ENCODE results near the gene LPP.

DNA sequence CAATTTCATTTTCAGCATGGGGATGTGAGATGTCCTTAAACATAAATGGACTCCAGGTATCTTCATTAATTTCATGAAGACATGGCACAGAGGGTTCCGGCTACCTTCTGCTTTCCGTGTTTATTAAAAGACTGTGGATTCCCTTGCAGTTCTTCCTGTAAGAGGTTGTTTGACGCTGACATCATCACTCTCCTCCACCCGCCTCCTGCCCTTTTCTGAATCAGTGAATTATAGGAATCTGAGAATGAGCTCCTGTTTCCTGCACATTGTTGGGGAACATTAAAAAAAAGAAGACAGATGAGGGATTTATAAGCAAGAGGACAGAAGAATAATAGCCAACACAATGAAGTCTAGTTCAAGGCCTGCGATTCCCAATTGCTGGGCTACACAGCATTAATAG, 191.3 kb downstream of the LPP start:
- TF ChIP-seq, protein P1, sequence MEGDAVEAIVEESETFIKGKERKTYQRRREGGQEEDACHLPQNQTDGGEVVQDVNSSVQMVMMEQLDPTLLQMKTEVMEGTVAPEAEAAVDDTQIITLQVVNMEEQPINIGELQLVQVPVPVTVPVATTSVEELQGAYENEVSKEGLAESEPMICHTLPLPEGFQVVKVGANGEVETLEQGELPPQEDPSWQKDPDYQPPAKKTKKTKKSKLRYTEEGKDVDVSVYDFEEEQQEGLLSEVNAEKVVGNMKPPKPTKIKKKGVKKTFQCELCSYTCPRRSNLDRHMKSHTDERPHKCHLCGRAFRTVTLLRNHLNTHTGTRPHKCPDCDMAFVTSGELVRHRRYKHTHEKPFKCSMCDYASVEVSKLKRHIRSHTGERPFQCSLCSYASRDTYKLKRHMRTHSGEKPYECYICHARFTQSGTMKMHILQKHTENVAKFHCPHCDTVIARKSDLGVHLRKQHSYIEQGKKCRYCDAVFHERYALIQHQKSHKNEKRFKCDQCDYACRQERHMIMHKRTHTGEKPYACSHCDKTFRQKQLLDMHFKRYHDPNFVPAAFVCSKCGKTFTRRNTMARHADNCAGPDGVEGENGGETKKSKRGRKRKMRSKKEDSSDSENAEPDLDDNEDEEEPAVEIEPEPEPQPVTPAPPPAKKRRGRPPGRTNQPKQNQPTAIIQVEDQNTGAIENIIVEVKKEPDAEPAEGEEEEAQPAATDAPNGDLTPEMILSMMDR (IDR thresholded peaks at IDR 0.05): no peak
- TF ChIP-seq ZFX (IDR thresholded peaks at IDR 0.05; ENCODE audit: borderline replicate concordance): no peak

Data from 22Rv1 (cell line).